Measurements from ENCODE around the gene CENPM. TPM values are rescaled to one million over a fixed set of nuclear protein-coding genes. Genes with fewer than 3 reads are reported as not detected.

CENPM gene
- total RNA-seq, 1 donor from 2014 or later: 9.8 TPM

DNA sequence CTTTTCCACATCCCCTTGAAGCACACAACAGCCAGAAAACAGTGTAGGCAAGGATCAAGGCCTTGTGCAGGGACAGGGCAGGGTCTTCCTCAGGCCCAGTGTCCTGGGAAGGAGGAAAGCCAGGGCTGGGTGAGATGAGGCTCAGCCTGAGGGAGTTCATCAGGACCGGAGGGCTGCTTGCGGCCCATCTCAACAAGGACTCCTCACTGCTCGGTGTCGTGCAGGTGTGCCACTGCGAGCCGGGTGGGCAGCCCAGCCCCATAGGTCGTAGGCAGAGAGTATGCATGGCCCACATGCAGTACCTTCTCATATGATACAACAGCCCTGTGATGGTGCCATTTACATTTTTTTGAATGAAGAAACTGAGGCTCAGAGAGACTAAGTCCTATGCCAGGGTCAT, 44.9 kb downstream of the CENPM start:
- Histone ChIP-seq H3K27me3 (ENCODE audit: control insufficient read depth, insufficient read depth, low read length) (no peaks in the 10 kb centered on the region), H3K4me3 (ENCODE audit: low read depth, low read length) (no peak overlapping the region), H3K36me3 (ENCODE audit: control insufficient read depth, insufficient read depth, low read length) (peaks cover 19% of the 10 kb centered on the region)
- DNase-seq (ENCODE audit: low read depth): no peak
- TF ChIP-seq, protein P1, sequence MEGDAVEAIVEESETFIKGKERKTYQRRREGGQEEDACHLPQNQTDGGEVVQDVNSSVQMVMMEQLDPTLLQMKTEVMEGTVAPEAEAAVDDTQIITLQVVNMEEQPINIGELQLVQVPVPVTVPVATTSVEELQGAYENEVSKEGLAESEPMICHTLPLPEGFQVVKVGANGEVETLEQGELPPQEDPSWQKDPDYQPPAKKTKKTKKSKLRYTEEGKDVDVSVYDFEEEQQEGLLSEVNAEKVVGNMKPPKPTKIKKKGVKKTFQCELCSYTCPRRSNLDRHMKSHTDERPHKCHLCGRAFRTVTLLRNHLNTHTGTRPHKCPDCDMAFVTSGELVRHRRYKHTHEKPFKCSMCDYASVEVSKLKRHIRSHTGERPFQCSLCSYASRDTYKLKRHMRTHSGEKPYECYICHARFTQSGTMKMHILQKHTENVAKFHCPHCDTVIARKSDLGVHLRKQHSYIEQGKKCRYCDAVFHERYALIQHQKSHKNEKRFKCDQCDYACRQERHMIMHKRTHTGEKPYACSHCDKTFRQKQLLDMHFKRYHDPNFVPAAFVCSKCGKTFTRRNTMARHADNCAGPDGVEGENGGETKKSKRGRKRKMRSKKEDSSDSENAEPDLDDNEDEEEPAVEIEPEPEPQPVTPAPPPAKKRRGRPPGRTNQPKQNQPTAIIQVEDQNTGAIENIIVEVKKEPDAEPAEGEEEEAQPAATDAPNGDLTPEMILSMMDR (IDR thresholded peaks at IDR 0.05; ENCODE audit: insufficient read depth, low read length, poor library complexity, severe bottlenecking): no peak

DNA sequence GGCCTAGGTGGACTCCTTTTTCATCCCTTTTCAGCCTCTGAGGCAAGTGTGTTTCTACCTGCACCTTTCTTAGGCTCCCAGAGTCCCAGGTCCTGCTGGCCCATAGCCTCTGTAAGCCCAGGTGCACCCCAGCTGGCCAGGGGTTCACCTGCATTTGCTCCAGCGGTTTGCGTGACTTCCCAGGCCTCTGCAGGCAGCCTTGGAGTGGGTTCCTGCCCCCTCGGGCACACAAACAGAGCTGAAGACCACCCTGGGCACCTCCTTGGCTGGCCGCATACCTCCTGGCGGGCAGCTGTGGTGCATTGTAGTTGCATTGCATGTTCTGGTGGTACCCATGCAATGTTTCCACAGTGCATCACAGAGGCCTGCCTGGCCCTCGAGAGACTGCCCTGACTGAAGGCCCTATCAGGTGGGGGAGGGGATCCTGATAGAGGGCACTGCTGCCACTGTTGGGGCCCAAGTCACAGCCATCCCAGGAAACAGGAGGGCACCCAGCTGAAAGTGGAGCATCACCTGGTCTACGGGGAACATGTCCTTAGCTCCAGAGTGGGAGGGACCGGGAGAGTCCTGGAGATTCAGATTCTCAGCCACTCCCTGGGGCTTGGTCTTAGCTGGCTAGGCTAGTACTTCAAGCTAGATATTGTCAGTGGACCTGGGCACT, 46.2 kb downstream of the CENPM start:
- TF ChIP-seq, protein P1 (IDR thresholded peaks at IDR 0.05; ENCODE audit: insufficient read depth, low read length, poor library complexity, severe bottlenecking): no peak
- DNase-seq (ENCODE audit: low read depth): no peak
- Histone ChIP-seq H3K4me3 (ENCODE audit: low read depth, low read length) (no peak overlapping the region), H3K36me3 (ENCODE audit: control insufficient read depth, insufficient read depth, low read length) (peaks cover 19% of the 10 kb centered on the region), H3K27me3 (ENCODE audit: control insufficient read depth, insufficient read depth, low read length) (no peaks in the 10 kb centered on the region)

DNA sequence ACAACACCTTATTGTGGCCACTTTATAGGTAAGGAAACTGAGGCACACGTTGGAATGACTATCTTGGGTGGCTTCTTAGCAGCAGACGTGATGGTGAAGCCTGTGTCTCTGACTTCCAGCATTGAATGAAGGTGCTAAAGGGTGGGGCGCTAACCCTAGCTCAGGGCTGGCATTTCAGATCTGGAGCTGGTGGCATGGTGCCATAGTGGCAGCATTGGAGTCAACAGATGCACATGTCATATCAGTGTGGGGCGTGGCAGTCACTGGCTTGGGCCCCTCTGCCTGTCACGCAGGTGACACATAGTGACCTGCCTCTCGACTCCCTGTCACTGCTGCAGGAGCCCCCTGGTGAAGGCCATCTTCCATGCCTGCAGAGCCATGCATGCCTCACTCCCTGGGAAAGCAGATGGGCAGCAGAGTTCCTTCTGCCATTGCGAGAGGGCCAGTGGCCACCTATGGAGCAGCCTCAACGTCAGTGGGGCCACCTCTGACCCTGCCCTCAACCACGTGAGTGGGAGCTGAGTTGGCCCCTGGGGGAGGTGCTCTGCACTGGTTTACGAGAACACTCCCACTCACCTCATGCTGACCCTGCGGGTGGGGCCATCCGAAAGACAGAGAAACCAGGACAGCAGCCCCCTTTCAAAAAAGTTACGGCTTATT, 46.8 kb downstream of the CENPM start:
- no peaks in the 10 kb centered on the region for H3K27me3 ChIP-seq (ENCODE audit: control insufficient read depth, insufficient read depth, low read length)
- H3K4me3 ChIP-seq (ENCODE audit: low read depth, low read length): no peak overlapping the region
- DNase-seq (ENCODE audit: low read depth): no peak
- peaks cover 17% of the 10 kb centered on the region for H3K36me3 ChIP-seq (ENCODE audit: control insufficient read depth, insufficient read depth, low read length)
- TF ChIP-seq, protein P1 (IDR thresholded peaks at IDR 0.05; ENCODE audit: insufficient read depth, low read length, poor library complexity, severe bottlenecking): no peak

DNA sequence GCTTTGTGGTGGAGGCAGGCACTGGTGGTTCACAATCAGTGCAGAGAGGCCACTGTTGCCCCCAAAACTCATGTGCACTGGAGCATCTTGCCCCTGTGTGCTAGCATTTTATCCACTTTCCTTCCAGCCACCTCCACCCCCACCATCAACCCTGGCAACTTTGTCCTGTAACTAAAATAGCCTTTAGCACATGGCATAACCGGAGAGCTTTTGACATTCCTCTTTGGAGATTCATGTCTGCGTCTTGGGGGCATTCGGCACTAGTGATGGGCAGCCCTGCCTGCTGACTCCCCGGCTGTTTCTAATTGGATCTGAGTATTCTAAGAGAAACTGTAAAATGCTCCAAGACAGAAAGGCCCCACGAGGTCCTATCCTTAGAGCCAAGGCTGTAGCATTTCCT, 47.8 kb downstream of the CENPM start:
- Histone ChIP-seq H3K4me3 (ENCODE audit: low read depth, low read length) (no peak overlapping the region), H3K36me3 (ENCODE audit: control insufficient read depth, insufficient read depth, low read length) (peaks cover 12% of the 10 kb centered on the region), H3K27me3 (ENCODE audit: control insufficient read depth, insufficient read depth, low read length) (no peaks in the 10 kb centered on the region)
- DNase-seq (ENCODE audit: low read depth): no peak
- TF ChIP-seq, protein P1 (IDR thresholded peaks at IDR 0.05; ENCODE audit: insufficient read depth, low read length, poor library complexity, severe bottlenecking): no peak

DNA sequence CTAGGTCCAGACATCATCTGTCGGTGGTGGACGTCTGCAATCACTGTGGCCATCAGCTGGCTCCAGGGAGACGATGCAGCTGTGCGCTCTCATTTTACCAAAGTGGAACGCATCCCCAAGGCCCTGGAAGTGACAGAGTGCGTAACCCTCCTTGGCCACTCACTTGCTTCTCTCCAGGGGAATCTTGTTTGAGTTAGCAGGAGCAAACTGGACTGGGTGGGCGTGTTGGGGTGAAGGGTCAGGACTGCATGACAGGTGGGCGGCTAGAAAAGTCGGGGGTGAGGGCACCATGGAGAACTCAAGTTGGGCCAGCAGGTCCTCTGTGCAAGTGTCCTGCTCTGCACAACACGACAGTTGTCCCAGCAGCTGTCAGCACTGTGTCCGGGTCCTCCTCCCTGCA, 48.3 kb downstream of the CENPM start:
- DNase-seq (ENCODE audit: low read depth): no peak
- Histone ChIP-seq H3K4me3 (ENCODE audit: low read depth, low read length) (no peak overlapping the region), H3K27me3 (ENCODE audit: control insufficient read depth, insufficient read depth, low read length) (no peaks in the 10 kb centered on the region), H3K36me3 (ENCODE audit: control insufficient read depth, insufficient read depth, low read length) (peaks cover 10% of the 10 kb centered on the region)
- TF ChIP-seq, protein P1 (IDR thresholded peaks at IDR 0.05; ENCODE audit: insufficient read depth, low read length, poor library complexity, severe bottlenecking): no peak
